GM12878 (cell line): Measurements from ENCODE around the gene SRD5A1. TPM values are rescaled to one million over a fixed set of nuclear protein-coding genes. Genes with fewer than 3 reads are reported as not detected.

Experiments
- ATAC-seq: fragments of 200-7000 bp; cut with Tn5 transposase; 3 replicates; pipeline ENCODE4 v1.9.1; 2020; ENCODE audit warnings: mild to moderate bottlenecking, moderate library complexity
- BruUV-seq: library from RNA; stranded (reverse); fragments of 400-500 nt; replicated peaks from 2 replicates; lab custom pipeline; 2021; lab: Mats Ljungman, UMichigan
- CTCF ChIA-PET: fragments of 300-600 bp; sonication (Branson Sonifier 250); formaldehyde crosslinking; extraction: SDS; loops from one replicate; lab custom pipeline; 2021; ENCODE audit warnings: inconsistent platforms; lab: Yijun Ruan, JAX
- POLR2A ChIA-PET: fragments of 350-600 bp; formaldehyde crosslinking; extraction: SDS; loops from one replicate; lab custom pipeline; 2021; ENCODE audit warnings: inconsistent platforms; lab: Charles Lee
- RAD21 ChIA-PET: fragments of 300-600 bp; sonication (Branson Sonifier 250); formaldehyde crosslinking; loops from one replicate; lab custom pipeline; 2023; ENCODE audit warnings: antibody characterized with exemption; ENCODE audit not compliant: unreplicated experiment; lab: Charles Lee
- SMC1A ChIA-PET: fragments of 300-600 bp; sonication (Branson Sonifier 250); formaldehyde crosslinking; loops from one replicate; lab custom pipeline; 2023; ENCODE audit not compliant: unreplicated experiment, uncharacterized antibody; lab: Charles Lee
- DNase-seq: peaks from one replicate; pipeline ENCODE4 v3.0.0-alpha.2; 2011; ENCODE audit warnings: low read depth, low spot score
- FAIRE-seq: peaks from 3 replicates; lab custom pipeline; 2011; peaks lifted over from hg19 to GRCh38; lab: Jason Lieb, UNC
- H2AFZ ChIP-seq: 2 replicates; pipeline ENCODE4 v1.6.0; 2011; ENCODE audit warnings: low read depth, low read length, control low read depth; ENCODE audit not compliant: control insufficient read depth
- H3K27ac ChIP-seq: 2 replicates; pipeline ENCODE4 v1.5.1; 2011; ENCODE audit warnings: control low read depth; ENCODE audit not compliant: control insufficient read depth, insufficient read depth
- H3K27me3 ChIP-seq, 2 experiments: replicated peaks in 1 of 2; 2 replicates each; pipeline versions ENCODE4 v1.6.0 to v1.6.1; 2011; ENCODE audit warnings: low read length in 1 of 2; ENCODE audit not compliant: control insufficient read depth in 2 of 2, insufficient read depth in 2 of 2
- H3K36me3 ChIP-seq, 2 experiments: 2 replicates each; pipeline ENCODE4 v1.5.1; 2011; ENCODE audit warnings: low read length in 1 of 2; ENCODE audit not compliant: control insufficient read depth in 2 of 2, insufficient read depth in 2 of 2
- H3K4me1 ChIP-seq: 2 replicates; pipeline ENCODE4 v1.6.1; 2011; ENCODE audit warnings: mild to moderate bottlenecking, low read length, moderate library complexity, mixed read lengths; ENCODE audit not compliant: control insufficient read depth, insufficient read depth
- H3K4me2 ChIP-seq: 2 replicates; pipeline ENCODE4 v1.6.0; 2011; ENCODE audit warnings: control low read depth; ENCODE audit not compliant: control insufficient read depth, insufficient read depth
- H3K4me3 ChIP-seq: fragments of 200-600 bp; sonication (generic); 2 replicates; pipeline ENCODE4 v1.5.1; 2016
- H3K79me2 ChIP-seq: 2 replicates; pipeline ENCODE4 v1.6.0; 2011; ENCODE audit warnings: low read length; ENCODE audit not compliant: control insufficient read depth, insufficient read depth
- H3K9ac ChIP-seq: 2 replicates; pipeline ENCODE4 v1.8.0; 2011; ENCODE audit warnings: low read length, control low read depth, mixed read lengths; ENCODE audit not compliant: control insufficient read depth, insufficient read depth
- H3K9me3 ChIP-seq: replicated peaks from 3 replicates; pipeline ENCODE4 v1.5.1; 2011; ENCODE audit warnings: mild to moderate bottlenecking, low read length; ENCODE audit not compliant: control insufficient read depth, insufficient read depth
- H4K20me1 ChIP-seq: 2 replicates; pipeline ENCODE4 v1.6.0; 2011; ENCODE audit not compliant: control insufficient read depth, insufficient read depth
- PAX5 ChIP-seq: IDR thresholded peaks from 2 replicates; pipeline ENCODE4 v1.6.1; 2011; ENCODE audit warnings: low read depth, low read length, borderline replicate concordance
- SKIL ChIP-seq: fragments of 450-650 bp; IDR thresholded peaks from 2 replicates; pipeline ENCODE4 v1.6.1; 2017; ENCODE audit warnings: mild to moderate bottlenecking, low read depth, inconsistent platforms; ENCODE audit not compliant: poor library complexity, severe bottlenecking
- ZBTB4 ChIP-seq: fragments of 450-650 bp; formaldehyde crosslinking; IDR thresholded peaks from 2 replicates; pipeline ENCODE4 v1.4.0; 2022; ENCODE audit warnings: mild to moderate bottlenecking, moderate library complexity
- ZBTB40 ChIP-seq: fragments of 450-650 bp; IDR thresholded peaks from 2 replicates; pipeline ENCODE4 v1.6.1; 2016; ENCODE audit warnings: mild to moderate bottlenecking, moderate library complexity, borderline replicate concordance
- WGBS: methylation state at CpG from one replicate; pipeline ENCODE4 v1.1.6; 2016; ENCODE audit warnings: low lambda C conversion rate; ENCODE audit not compliant: insufficient replicate concordance, insufficient coverage; ENCODE audit errors: missing lambda C conversion rate; 5-methylcytosine and 5-hydroxymethylcytosine counted together
- in situ Hi-C: fragments of 300-500 bp; cut with MboI; formaldehyde crosslinking; loops from 9 replicates; pipeline ENCODE4 v1.14.3; 2018; ENCODE audit warnings: mixed read lengths
- intact Hi-C: fragments of 100-400 bp; cut with micrococcal nuclease; formaldehyde crosslinking; loops from one replicate; pipeline ENCODE4 v1.14.2; 2022; ENCODE audit not compliant: unreplicated experiment
- polyA plus RNA-seq, 11 experiments: library from polyadenylated mRNA; depleted of rRNA in 4 of 11; unstranded in 6 of 11; stranded (reverse) in 5 of 11; fragments of >200 nt; fragmentation: Nextera tagmentation in 4 of 11; fragmentation: Illumina TruSeq in 1 of 11; extraction: Ambion mirVana in 4 of 11; extraction: Trizol in 1 of 11; gene quantifications; 1 replicate in 1 of 11; 2 replicates in 10 of 11; pipeline versions ENCODE4 v1.2.1 to v1.2.3, GENCODE V29; 2011 to 2016; ENCODE audit warnings: inconsistent platforms in 2 of 11, missing spikeins in 2 of 11, low read depth in 1 of 11
- total RNA-seq, 4 experiments: library from RNA; depleted of rRNA in 3 of 4; stranded (reverse); fragments of >200 nt in 3 of 4; fragmentation: Illumina TruSeq in 1 of 4; extraction: Trizol in 1 of 4; gene quantifications; 2 replicates each; pipeline versions ENCODE4 v1.2.1 to v1.2.3, GENCODE V29; 2013 to 2021

Gene SRD5A1
- total and polyA plus RNA-seq, 10 of the 15 experiments (the other 5 are each of a cell fraction or from before 2014, with no cell fraction given): 0.76 to 20.1 (median 12.3) TPM

GRCh38 chr5:6626508-6626907 is 6.7 kb upstream of the SRD5A1 start:
- no TSS peak for BruUV-seq
- TF ChIP-seq ZBTB40 (no peak), ZBTB4 (CRISPR knock-in tag) (no peak), SKIL (no peak), PAX5 (no peak)
- in situ Hi-C loops: no loop called here
- WGBS: 98% methylated on average over 10 of the region's 10 CpGs
- ATAC-seq (no peak), DNase-seq (no peak), FAIRE-seq (no peak)
- H3K36me3 ChIP-seq: peaks cover 11 to 54% of the 10 kb centered on the region in 2 experiments
- no peak overlapping the region for H3K27ac ChIP-seq
- ChIA-PET CTCF (interaction anchor here (1.2 to 1.9 kb wide), 3 partner anchors 17 to 119 kb away, joined by 3 to 8 read pairs (median 3); no protein-coding TSS in a partner anchor), POLR2A (no interaction called here), RAD21 (interaction anchor here (1.2 to 1.9 kb wide), 2 partner anchors 109 to 119 kb away, joined by 3 to 4 read pairs; no protein-coding TSS in a partner anchor), SMC1A (interaction anchor here (0.6 to 1.9 kb wide), 3 partner anchors 8 to 426 kb away, joined by 3 to 6 read pairs (median 5); no protein-coding TSS in a partner anchor)
- no peaks in the 10 kb centered on the region; the same call in 1 of the 2 replicates for H4K20me1 ChIP-seq
- no peak overlapping the region for H2AFZ ChIP-seq
- intact Hi-C loops: no loop called here
- no peak overlapping the region for H3K4me3 ChIP-seq
- H3K79me2 ChIP-seq: peaks cover 46% of the 10 kb centered on the region
- no peaks in the 10 kb centered on the region for H3K27me3 ChIP-seq
- H3K4me1 ChIP-seq: peaks cover 3% of the 10 kb centered on the region; the same call in 1 of the 2 replicates
- peaks cover 29% of the 10 kb centered on the region; the same call in 2 of the 3 replicates for H3K9me3 ChIP-seq
- no peak overlapping the region for H3K4me2 ChIP-seq
- H3K9ac ChIP-seq: no peak overlapping the region
